Measurements from ENCODE around the gene OR56B4. TPM values are rescaled to one million over a fixed set of nuclear protein-coding genes. Genes with fewer than 3 reads are reported as not detected.
"Not testable (repeated sequence)": the region's sequence is repeated elsewhere in the genome, so short reads cannot be mapped to it uniquely, and the experiment has no call there.

The OR56B4 gene
- not detected for total RNA-seq
- polyA plus RNA-seq = not detected
- not detected for total RNA-seq

DNA sequence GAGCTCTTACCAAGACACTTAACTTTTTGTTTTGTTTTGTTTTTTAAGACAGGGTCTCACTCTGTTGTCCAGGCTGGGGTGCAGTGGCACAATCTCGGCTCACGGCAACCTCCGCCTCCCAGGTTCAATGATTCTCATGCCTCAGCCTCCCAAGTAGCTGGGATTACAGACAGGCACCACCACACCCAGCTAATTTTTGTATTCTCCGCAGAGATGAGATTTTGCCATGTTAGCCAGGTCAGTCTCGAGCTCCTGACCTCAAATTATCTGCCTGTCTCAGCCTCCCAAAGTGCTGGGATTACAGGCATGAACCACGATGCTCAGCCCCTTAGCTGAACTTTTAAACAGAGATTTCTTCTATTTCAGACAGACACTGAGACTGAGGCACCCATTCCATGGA, at the start of gene OR56B4:
OR56B4 (plus strand) TSS at position 301 of the 400 bp plus-strand sequence; CDS start at position 396, 95 bp downstream.
- CTCF ChIA-PET = not testable (repeated sequence)

DNA sequence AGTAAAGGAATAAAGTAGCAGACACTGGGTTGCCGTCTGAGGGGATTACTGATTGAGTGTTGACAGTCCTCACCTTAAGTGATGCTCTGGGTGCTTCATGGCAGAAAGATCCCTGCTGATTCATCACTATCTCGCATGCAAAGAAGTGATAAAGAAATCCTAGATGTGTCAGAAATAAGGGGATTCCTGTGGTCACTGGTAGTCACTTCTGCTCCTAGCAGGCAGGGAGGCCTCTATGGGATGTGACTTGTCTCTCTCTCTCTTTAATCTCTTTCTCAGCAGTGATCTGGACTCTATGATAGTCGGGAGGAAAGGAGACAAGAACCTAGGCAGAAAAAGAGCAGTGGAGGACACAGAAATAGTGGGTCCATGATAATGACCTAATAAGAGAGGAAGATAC, 46.0 kb upstream of the OR56B4 start:
- Mint-ChIP-seq H3K27me3 (peaks cover 5 to 30% (median 10%) of the 10 kb centered on the region in 5 donors), H3K9me3 (no peaks in the 10 kb centered on the region), H3K4me3 (no peak overlapping the region), H3K27ac (no peak overlapping the region), H3K36me3 (no peaks in the 10 kb centered on the region), H3K4me1 (no peaks in the 10 kb centered on the region)
- H3K4me3 ChIP-seq (ENCODE audit: low read length) = no peak overlapping the region
- intact Hi-C loops (cut with micrococcal nuclease) = no loop called here
- no peaks in the 10 kb centered on the region for H3K4me1 ChIP-seq (ENCODE audit: control insufficient read depth in 2 of 2, insufficient read depth in 2 of 2, low read length in 2 of 2)
- ATAC-seq (no peak), DNase-seq (no peak)
- CTCF ChIA-PET = no interaction called here
- POLR2A ChIA-PET = no interaction called here
- H3K36me3 ChIP-seq (ENCODE audit: control insufficient read depth in 2 of 3, insufficient read depth in 3 of 3, low read length in 3 of 3) = no peaks in the 10 kb centered on the region
- no peak overlapping the region for H3K27ac ChIP-seq (ENCODE audit: low read depth, low read length)
- no peaks in the 10 kb centered on the region for H3K27me3 ChIP-seq (ENCODE audit: control insufficient read depth in 2 of 2, insufficient read depth in 2 of 2, low read length in 2 of 2)
- no peaks in the 10 kb centered on the region for H3K9me3 ChIP-seq (ENCODE audit: control insufficient read depth in 2 of 3, low read length in 3 of 3)

More for the DNA sequence above, at the start of gene OR56B4:
- H3K27ac Mint-ChIP-seq; POLR2A ChIA-PET; H3K27me3 ChIP-seq (ENCODE audit: control insufficient read depth in 2 of 2, insufficient read depth in 2 of 2, low read length in 2 of 2); ATAC-seq; DNase-seq; H3K9me3 ChIP-seq (ENCODE audit: control insufficient read depth in 2 of 3, low read length in 3 of 3); H3K36me3 ChIP-seq (ENCODE audit: control insufficient read depth in 2 of 3, insufficient read depth in 3 of 3, low read length in 3 of 3); H3K27ac ChIP-seq (ENCODE audit: low read depth, low read length); H3K36me3 Mint-ChIP-seq; H3K4me3 Mint-ChIP-seq; intact Hi-C loops (cut with micrococcal nuclease); H3K9me3 Mint-ChIP-seq; H3K4me1 ChIP-seq (ENCODE audit: control insufficient read depth in 2 of 2, insufficient read depth in 2 of 2, low read length in 2 of 2); H3K4me3 ChIP-seq (ENCODE audit: low read length); H3K4me1 Mint-ChIP-seq: not testable (repeated sequence)
- peaks cover 10 to 29% (median 14%) of the 10 kb centered on the region in 5 donors for H3K27me3 Mint-ChIP-seq

- Histone ChIP-seq H3K9me3 (ENCODE audit: control insufficient read depth in 2 of 3, low read length in 3 of 3) (no peaks in the 10 kb centered on the region), H3K4me3 (ENCODE audit: low read length) (no peak overlapping the region), H3K4me1 (ENCODE audit: control insufficient read depth in 2 of 2, insufficient read depth in 2 of 2, low read length in 2 of 2) (no peaks in the 10 kb centered on the region), H3K27ac (ENCODE audit: low read depth, low read length) (no peak overlapping the region), H3K36me3 (ENCODE audit: control insufficient read depth in 2 of 3, insufficient read depth in 3 of 3, low read length in 3 of 3) (no peaks in the 10 kb centered on the region), H3K27me3 (ENCODE audit: control insufficient read depth in 2 of 2, insufficient read depth in 2 of 2, low read length in 2 of 2) (no peaks in the 10 kb centered on the region)
- Mint-ChIP-seq H3K27me3 (peaks cover 5 to 21% (median 15%) of the 10 kb centered on the region in 5 donors), H3K27ac (no peak overlapping the region), H3K9me3 (no peaks in the 10 kb centered on the region), H3K36me3 (no peaks in the 10 kb centered on the region), H3K4me1 (no peaks in the 10 kb centered on the region), H3K4me3 (no peak overlapping the region)
- ATAC-seq = no peak
- DNase-seq = no peak
- intact Hi-C loops (cut with micrococcal nuclease) = no loop called here
- ChIA-PET CTCF (no interaction called here), POLR2A (no interaction called here)
These were observed 44.7 kb upstream of the OR56B4 start for GRCh38 chr11:6062691-6063358.

- H3K27me3 ChIP-seq (ENCODE audit: control insufficient read depth in 2 of 2, insufficient read depth in 2 of 2, low read length in 2 of 2) = no peaks in the 10 kb centered on the region
- no peaks in the 10 kb centered on the region for H3K4me1 ChIP-seq (ENCODE audit: control insufficient read depth in 2 of 2, insufficient read depth in 2 of 2, low read length in 2 of 2)
- H3K36me3 ChIP-seq (ENCODE audit: control insufficient read depth in 2 of 3, insufficient read depth in 3 of 3, low read length in 3 of 3) = no peaks in the 10 kb centered on the region
- Mint-ChIP-seq H3K4me1 (no peaks in the 10 kb centered on the region), H3K36me3 (no peaks in the 10 kb centered on the region), H3K9me3 (peaks cover 0 to 1% (median 0%) of the 10 kb centered on the region in 11 donors), H3K27ac (no peak overlapping the region), H3K27me3 (peaks cover 0 to 11% (median 6%) of the 10 kb centered on the region in 5 donors), H3K4me3 (no peak overlapping the region)
- intact Hi-C loops (cut with micrococcal nuclease) = no loop called here
- DNase-seq (no peak), ATAC-seq (no peak)
- H3K4me3 ChIP-seq (ENCODE audit: low read length) = no peak overlapping the region
- ChIA-PET POLR2A (no interaction called here), CTCF (no interaction called here)
- H3K9me3 ChIP-seq (ENCODE audit: control insufficient read depth in 2 of 3, low read length in 3 of 3) = no peaks in the 10 kb centered on the region
- H3K27ac ChIP-seq (ENCODE audit: low read depth, low read length) = no peak overlapping the region
These were observed 40.0 kb upstream of the OR56B4 start for GRCh38 chr11:6067502-6067901.

GRCh38 chr11:6076443-6076842, 31.0 kb upstream of the OR56B4 start:
- peaks cover 0 to 13% (median 3%) of the 10 kb centered on the region in 5 donors for H3K36me3 Mint-ChIP-seq
- intact Hi-C loops (cut with micrococcal nuclease); H3K4me3 Mint-ChIP-seq; H3K4me3 ChIP-seq (ENCODE audit: low read length); CTCF ChIA-PET; DNase-seq; H3K4me1 Mint-ChIP-seq; H3K36me3 ChIP-seq (ENCODE audit: control insufficient read depth in 2 of 3, insufficient read depth in 3 of 3, low read length in 3 of 3); H3K27ac Mint-ChIP-seq; ATAC-seq; H3K4me1 ChIP-seq (ENCODE audit: control insufficient read depth in 2 of 2, insufficient read depth in 2 of 2, low read length in 2 of 2); H3K9me3 ChIP-seq (ENCODE audit: control insufficient read depth in 2 of 3, low read length in 3 of 3); H3K27me3 ChIP-seq (ENCODE audit: control insufficient read depth in 2 of 2, insufficient read depth in 2 of 2, low read length in 2 of 2); H3K27ac ChIP-seq (ENCODE audit: low read depth, low read length); POLR2A ChIA-PET: not testable (repeated sequence)
- H3K9me3 Mint-ChIP-seq = peaks cover 0 to 36% (median 9%) of the 10 kb centered on the region in 11 donors
- H3K27me3 Mint-ChIP-seq = peaks cover 0 to 33% (median 18%) of the 10 kb centered on the region in 5 donors

DNA sequence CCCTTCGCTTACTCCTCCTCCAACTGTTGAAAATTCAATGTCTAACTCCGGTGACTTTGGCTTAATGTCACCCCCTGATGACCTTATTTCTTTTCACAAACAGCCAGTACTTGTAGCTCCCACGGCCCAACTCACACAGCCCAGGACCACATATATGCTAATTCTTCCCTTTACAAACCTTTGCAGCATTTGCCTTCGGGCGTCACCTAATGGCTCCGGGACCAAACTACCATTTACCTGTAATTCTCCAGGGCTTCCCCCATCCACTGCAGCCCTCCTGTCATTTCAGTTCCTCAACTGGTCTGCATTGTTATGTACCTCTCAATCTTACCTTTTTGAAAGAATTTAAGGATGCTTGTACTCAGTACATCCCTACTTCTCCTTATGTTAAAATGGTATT, 29.8 kb upstream of the OR56B4 start:
- DNase-seq (no peak), ATAC-seq (no peak)
- intact Hi-C loops (cut with micrococcal nuclease) = no loop called here
- no peak overlapping the region for H3K4me3 ChIP-seq (ENCODE audit: low read length)
- Mint-ChIP-seq H3K4me1 (no peaks in the 10 kb centered on the region), H3K27ac (no peak overlapping the region), H3K36me3 (peaks cover 0 to 13% (median 3%) of the 10 kb centered on the region in 5 donors), H3K27me3 (peaks cover 0 to 38% (median 18%) of the 10 kb centered on the region in 5 donors), H3K9me3 (peaks cover 0 to 46% (median 9%) of the 10 kb centered on the region in 11 donors), H3K4me3 (no peak overlapping the region)
- CTCF ChIA-PET = no interaction called here
- no peaks in the 10 kb centered on the region for H3K4me1 ChIP-seq (ENCODE audit: control insufficient read depth in 2 of 2, insufficient read depth in 2 of 2, low read length in 2 of 2)
- peaks cover 0 to 6% (median 0%) of the 10 kb centered on the region in 3 experiments for H3K9me3 ChIP-seq (ENCODE audit: control insufficient read depth in 2 of 3, low read length in 3 of 3)
- H3K27ac ChIP-seq (ENCODE audit: low read depth, low read length) = no peak overlapping the region
- H3K36me3 ChIP-seq (ENCODE audit: control insufficient read depth in 2 of 3, insufficient read depth in 3 of 3, low read length in 3 of 3) = no peaks in the 10 kb centered on the region
- no peaks in the 10 kb centered on the region for H3K27me3 ChIP-seq (ENCODE audit: control insufficient read depth in 2 of 2, insufficient read depth in 2 of 2, low read length in 2 of 2)
- POLR2A ChIA-PET = no interaction called here

DNA sequence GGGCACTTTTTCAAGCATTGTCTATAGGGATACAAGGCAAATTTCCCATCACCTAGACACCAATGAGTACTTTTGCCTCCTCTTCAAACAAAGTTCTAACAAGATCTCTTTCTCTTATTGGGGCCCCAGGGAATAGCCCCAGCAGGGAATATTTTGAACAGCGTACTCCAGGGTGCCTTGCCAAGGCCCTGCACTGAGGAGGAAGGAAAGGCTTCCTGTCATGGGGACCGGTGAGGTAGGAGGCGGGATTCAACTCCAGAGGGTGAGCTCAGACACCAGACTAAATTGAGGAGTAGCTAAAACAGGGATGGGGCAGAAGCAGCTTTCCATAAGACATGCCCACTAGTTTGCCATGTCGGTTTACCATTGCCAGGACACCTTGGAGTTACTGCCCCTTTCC, 28.0 kb upstream of the OR56B4 start:
- Mint-ChIP-seq H3K4me1 (no peaks in the 10 kb centered on the region), H3K4me3 (no peak overlapping the region), H3K9me3 (peaks cover 0 to 57% (median 14%) of the 10 kb centered on the region in 11 donors), H3K36me3 (peaks cover 0 to 13% (median 3%) of the 10 kb centered on the region in 5 donors), H3K27me3 (peaks cover 0 to 31% (median 11%) of the 10 kb centered on the region in 5 donors), H3K27ac (no peak overlapping the region)
- Histone ChIP-seq H3K4me3 (ENCODE audit: low read length) (no peak overlapping the region), H3K27me3 (ENCODE audit: control insufficient read depth in 2 of 2, insufficient read depth in 2 of 2, low read length in 2 of 2) (no peaks in the 10 kb centered on the region), H3K27ac (ENCODE audit: low read depth, low read length) (no peak overlapping the region), H3K9me3 (ENCODE audit: control insufficient read depth in 2 of 3, low read length in 3 of 3) (peaks cover 0 to 6% (median 0%) of the 10 kb centered on the region in 3 experiments), H3K36me3 (ENCODE audit: control insufficient read depth in 2 of 3, insufficient read depth in 3 of 3, low read length in 3 of 3) (no peaks in the 10 kb centered on the region), H3K4me1 (ENCODE audit: control insufficient read depth in 2 of 2, insufficient read depth in 2 of 2, low read length in 2 of 2) (no peaks in the 10 kb centered on the region)
- ChIA-PET CTCF (no interaction called here), POLR2A (no interaction called here)
- intact Hi-C loops (cut with micrococcal nuclease) = no loop called here
- no peak for ATAC-seq
- DNase-seq = no peak
